Osteoblast (primary cell): Measurements from ENCODE around the gene ZFAND3. TPM values are rescaled to one million over a fixed set of nuclear protein-coding genes. Genes with fewer than 3 reads are reported as not detected.
"Not testable (repeated sequence)": the region's sequence is repeated elsewhere in the genome, so short reads cannot be mapped to it uniquely, and the experiment has no call there.

ENCODE experiments used
- DNase-seq: peaks from one replicate; pipeline ENCODE4 v3.0.0; 2011; ENCODE audit warnings: low spot score, mixed read lengths; ENCODE audit not compliant: insufficient read length; ENCODE audit errors: missing footprints
- H2AFZ ChIP-seq: 2 replicates; pipeline ENCODE4 v1.6.0; 2011; ENCODE audit warnings: mild to moderate bottlenecking, low read length
- H3K27ac ChIP-seq: 2 replicates; pipeline ENCODE4 v1.5.1; 2011; ENCODE audit warnings: mild to moderate bottlenecking, low read depth, low read length, moderate library complexity
- H3K27me3 ChIP-seq: 2 replicates; pipeline ENCODE4 v1.6.0; 2012; ENCODE audit warnings: mild to moderate bottlenecking, control low read depth, inconsistent platforms, low read length, moderate library complexity; ENCODE audit not compliant: insufficient read depth
- H3K36me3 ChIP-seq: 2 replicates; pipeline ENCODE4 v1.5.1; 2011; ENCODE audit warnings: mild to moderate bottlenecking, low read length, control low read depth, moderate library complexity; ENCODE audit not compliant: insufficient read depth
- H3K4me1 ChIP-seq: 2 replicates; pipeline ENCODE4 v1.5.1; 2011; ENCODE audit warnings: mild to moderate bottlenecking, low read length, control low read depth, moderate library complexity; ENCODE audit not compliant: insufficient read depth
- H3K4me2 ChIP-seq: 2 replicates; pipeline ENCODE4 v1.6.0; 2011; ENCODE audit warnings: mild to moderate bottlenecking, low read length; ENCODE audit not compliant: insufficient read depth
- H3K4me3 ChIP-seq: fragments of 200-600 bp; sonication (generic); 3 replicates; pipeline ENCODE4 v1.5.1; 2012; ENCODE audit warnings: mild to moderate bottlenecking, low read length, inconsistent platforms; ENCODE audit not compliant: insufficient read depth
- H3K79me2 ChIP-seq: 2 replicates; pipeline ENCODE4 v1.6.0; 2012; ENCODE audit warnings: mild to moderate bottlenecking, low read length, control low read depth, inconsistent platforms; ENCODE audit not compliant: insufficient read depth
- H3K9me3 ChIP-seq: 2 replicates; pipeline ENCODE4 v1.5.1; 2011; ENCODE audit warnings: low read depth, low read length, control low read depth
- H4K20me1 ChIP-seq: 2 replicates; pipeline ENCODE4 v1.6.0; 2012; ENCODE audit warnings: mild to moderate bottlenecking, low read length, control low read depth; ENCODE audit not compliant: insufficient read depth
- total RNA-seq: library from RNA; depleted of rRNA; stranded (reverse); fragments of >200 nt; gene quantifications from 2 replicates; pipeline ENCODE4 v1.2.3, GENCODE V29; 2012
- TF ChIP-seq, protein P1 (sequence below): IDR thresholded peaks from 2 replicates; pipeline ENCODE4 v1.5.1; 2011; ENCODE audit warnings: mild to moderate bottlenecking, low read depth, low read length, moderate library complexity; ENCODE audit errors: extremely low read depth

Gene ZFAND3
- total RNA-seq, 1 donor, result 27.1 TPM

GRCh38 chr6:37988127-37988526 is 168.6 kb downstream of the ZFAND3 start:
- no peak for DNase-seq
- Histone ChIP-seq H2AFZ (no peak overlapping the region), H3K4me1 (peaks cover 42% of the 10 kb centered on the region), H4K20me1 (peaks cover 78% of the 10 kb centered on the region), H3K79me2 (peaks cover 94% of the 10 kb centered on the region), H3K4me2 (no peak overlapping the region), H3K4me3 (no peak overlapping the region), H3K27me3 (no peaks in the 10 kb centered on the region), H3K36me3 (no peaks in the 10 kb centered on the region), H3K9me3 (no peaks in the 10 kb centered on the region), H3K27ac (peak overlapping the region; percentile 84)
- TF ChIP-seq, protein P1, sequence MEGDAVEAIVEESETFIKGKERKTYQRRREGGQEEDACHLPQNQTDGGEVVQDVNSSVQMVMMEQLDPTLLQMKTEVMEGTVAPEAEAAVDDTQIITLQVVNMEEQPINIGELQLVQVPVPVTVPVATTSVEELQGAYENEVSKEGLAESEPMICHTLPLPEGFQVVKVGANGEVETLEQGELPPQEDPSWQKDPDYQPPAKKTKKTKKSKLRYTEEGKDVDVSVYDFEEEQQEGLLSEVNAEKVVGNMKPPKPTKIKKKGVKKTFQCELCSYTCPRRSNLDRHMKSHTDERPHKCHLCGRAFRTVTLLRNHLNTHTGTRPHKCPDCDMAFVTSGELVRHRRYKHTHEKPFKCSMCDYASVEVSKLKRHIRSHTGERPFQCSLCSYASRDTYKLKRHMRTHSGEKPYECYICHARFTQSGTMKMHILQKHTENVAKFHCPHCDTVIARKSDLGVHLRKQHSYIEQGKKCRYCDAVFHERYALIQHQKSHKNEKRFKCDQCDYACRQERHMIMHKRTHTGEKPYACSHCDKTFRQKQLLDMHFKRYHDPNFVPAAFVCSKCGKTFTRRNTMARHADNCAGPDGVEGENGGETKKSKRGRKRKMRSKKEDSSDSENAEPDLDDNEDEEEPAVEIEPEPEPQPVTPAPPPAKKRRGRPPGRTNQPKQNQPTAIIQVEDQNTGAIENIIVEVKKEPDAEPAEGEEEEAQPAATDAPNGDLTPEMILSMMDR, result no peak

DNA sequence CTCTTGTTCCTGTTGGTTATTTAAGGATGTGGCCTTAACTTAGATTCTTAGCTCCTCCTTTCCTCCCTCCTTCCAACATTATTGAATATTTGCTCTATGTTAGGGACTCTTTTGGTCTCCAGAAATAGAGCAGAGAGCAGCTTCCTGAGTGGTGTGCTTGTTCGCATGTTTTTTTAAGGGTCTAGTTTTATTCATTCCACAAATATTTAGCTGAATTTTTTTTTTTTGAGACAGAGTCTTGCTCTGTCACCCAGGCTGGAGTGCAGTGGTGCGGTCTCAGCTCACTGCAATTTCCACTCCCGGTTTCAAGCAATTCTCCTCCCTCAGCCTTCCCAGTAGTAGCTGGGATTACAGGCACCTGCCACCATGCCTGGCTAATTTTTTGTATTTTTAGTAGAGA is 169.2 kb downstream of the ZFAND3 start:
- no peak overlapping the region for H2AFZ ChIP-seq
- DNase-seq, result no peak
- peaks cover 46% of the 10 kb centered on the region for H3K4me1 ChIP-seq
- H3K4me2 ChIP-seq, result no peak overlapping the region
- H3K36me3 ChIP-seq, result no peaks in the 10 kb centered on the region
- no peaks in the 10 kb centered on the region for H3K27me3 ChIP-seq
- no peaks in the 10 kb centered on the region for H3K9me3 ChIP-seq
- H3K79me2 ChIP-seq, result peaks cover 95% of the 10 kb centered on the region
- H3K4me3 ChIP-seq, result no peak overlapping the region
- peaks cover 80% of the 10 kb centered on the region for H4K20me1 ChIP-seq
- peak overlapping the region; percentile 13 for H3K27ac ChIP-seq
- TF ChIP-seq, protein P1, result no peak

DNA sequence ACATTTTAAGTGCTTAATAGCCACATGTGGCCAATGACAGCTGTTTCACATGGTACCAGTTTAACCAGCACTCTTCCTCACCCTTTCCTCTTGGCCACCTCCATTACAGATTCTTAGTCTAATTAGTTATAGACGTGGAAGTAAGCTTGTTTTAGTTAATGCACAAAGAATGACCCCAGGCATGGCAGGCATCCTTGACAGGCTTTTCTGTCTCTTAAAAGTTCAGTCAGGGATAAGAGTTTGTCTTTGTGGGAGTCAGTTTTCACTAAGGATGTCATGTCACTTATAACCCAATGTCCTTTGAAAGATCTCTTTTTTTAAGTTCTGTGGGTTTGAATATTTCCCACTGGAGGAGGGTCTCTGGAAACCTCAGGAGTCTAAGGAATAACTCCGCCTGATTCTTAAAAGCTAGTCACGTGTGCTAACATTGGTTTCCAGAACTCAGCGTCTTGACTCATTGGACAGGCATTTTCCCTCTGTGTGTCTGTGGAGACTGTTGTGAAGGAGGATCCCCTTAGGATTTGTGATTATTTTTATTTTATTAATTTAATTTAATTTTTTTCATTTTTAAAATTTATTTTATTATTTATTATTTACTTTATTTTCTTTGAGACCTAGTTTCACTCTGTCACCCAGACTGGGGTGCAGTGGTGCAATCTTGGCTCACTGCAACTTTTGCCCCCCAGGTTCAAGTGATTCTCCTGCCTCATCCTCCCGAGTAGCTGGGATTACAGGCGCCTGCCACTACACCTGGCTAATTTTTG is 171.4 kb downstream of the ZFAND3 start:
- Histone ChIP-seq H2AFZ (no peak overlapping the region), H4K20me1 (peaks cover 80% of the 10 kb centered on the region), H3K79me2 (peaks cover 95% of the 10 kb centered on the region), H3K4me3 (no peak overlapping the region), H3K27ac (peak overlapping the region; percentile 70), H3K36me3 (no peaks in the 10 kb centered on the region), H3K4me2 (peak overlapping the region; percentile 33), H3K4me1 (peaks cover 54% of the 10 kb centered on the region), H3K9me3 (no peaks in the 10 kb centered on the region), H3K27me3 (no peaks in the 10 kb centered on the region)
- TF ChIP-seq, protein P1, result no peak
- DNase-seq, result peak; percentile 80

GRCh38 chr6:37992749-37993148 is 173.2 kb downstream of the ZFAND3 start:
- peaks cover 78% of the 10 kb centered on the region for H4K20me1 ChIP-seq
- H3K36me3 ChIP-seq, result no peaks in the 10 kb centered on the region
- H3K9me3 ChIP-seq, result no peaks in the 10 kb centered on the region

GRCh38 chr6:37993194-37993593 is 173.7 kb downstream of the ZFAND3 start:
- H2AFZ ChIP-seq, H3K4me2 ChIP-seq, H3K4me3 ChIP-seq, H3K36me3 ChIP-seq, H3K27me3 ChIP-seq, H3K9me3 ChIP-seq, DNase-seq: not testable (repeated sequence)
- H3K79me2 ChIP-seq, result peaks cover 95% of the 10 kb centered on the region
- peak overlapping the region; percentile 60 for H3K27ac ChIP-seq
- H3K4me1 ChIP-seq, result peaks cover 32% of the 10 kb centered on the region
- H4K20me1 ChIP-seq, result peaks cover 78% of the 10 kb centered on the region

More at GRCh38 chr6:37992749-37993148, 173.2 kb downstream of the ZFAND3 start:
- Histone ChIP-seq H3K79me2 (peaks cover 94% of the 10 kb centered on the region), H3K4me1 (peaks cover 37% of the 10 kb centered on the region), H3K4me3 (no peak overlapping the region), H3K4me2 (no peak overlapping the region), H3K27me3 (no peaks in the 10 kb centered on the region), H3K27ac (no peak overlapping the region), H2AFZ (no peak overlapping the region)
- TF ChIP-seq, protein P1, result no peak
- DNase-seq, result peak; percentile 21
